Neural crest cell (in vitro differentiated cells): Measurements from ENCODE around the gene SLC25A30. TPM values are rescaled to one million over a fixed set of nuclear protein-coding genes. Genes with fewer than 3 reads are reported as not detected.
"Not testable (repeated sequence)": the region's sequence is repeated elsewhere in the genome, so short reads cannot be mapped to it uniquely, and the experiment has no call there.

Experiments
- DNase-seq: peaks from one replicate; pipeline ENCODE4 v3.0.0; 2021; ENCODE audit warnings: low read depth, mixed read lengths, low spot score
- H3K27ac Mint-ChIP-seq: one replicate; pipeline ENCODE4 v1.8.0; 2021; ENCODE audit warnings: mild to moderate bottlenecking, mixed read lengths; ENCODE audit not compliant: unreplicated experiment
- H3K27me3 Mint-ChIP-seq: 2 replicates; pipeline ENCODE4 v1.8.0; 2021; ENCODE audit warnings: low read depth, mild to moderate bottlenecking, mixed read lengths
- H3K36me3 Mint-ChIP-seq: 2 replicates; pipeline ENCODE4 v1.8.0; 2021; ENCODE audit warnings: low read depth, mild to moderate bottlenecking, mixed read lengths
- H3K4me1 Mint-ChIP-seq: 2 replicates; pipeline ENCODE4 v1.8.0; 2021; ENCODE audit warnings: mixed read lengths
- H3K4me3 Mint-ChIP-seq: one replicate; pipeline ENCODE4 v1.8.0; 2021; ENCODE audit warnings: mild to moderate bottlenecking, mixed read lengths
- H3K9me3 Mint-ChIP-seq: 2 replicates; pipeline ENCODE4 v1.8.0; 2021; ENCODE audit warnings: mixed read lengths
- CTCF ChIP-seq: fragments of 200-600 bp; sonication (generic); conservative IDR thresholded peaks from 2 replicates; pipeline ENCODE4 v1.5.0; 2021; ENCODE audit warnings: antibody characterized with exemption, mild to moderate bottlenecking
- total RNA-seq: library from RNA; stranded (reverse); gene quantifications from 2 replicates; pipeline ENCODE4 v1.2.1, GENCODE V29; 2021

The SLC25A30 gene
- total RNA-seq, 1 donor from 2014 or later, result 14.0 TPM

DNA sequence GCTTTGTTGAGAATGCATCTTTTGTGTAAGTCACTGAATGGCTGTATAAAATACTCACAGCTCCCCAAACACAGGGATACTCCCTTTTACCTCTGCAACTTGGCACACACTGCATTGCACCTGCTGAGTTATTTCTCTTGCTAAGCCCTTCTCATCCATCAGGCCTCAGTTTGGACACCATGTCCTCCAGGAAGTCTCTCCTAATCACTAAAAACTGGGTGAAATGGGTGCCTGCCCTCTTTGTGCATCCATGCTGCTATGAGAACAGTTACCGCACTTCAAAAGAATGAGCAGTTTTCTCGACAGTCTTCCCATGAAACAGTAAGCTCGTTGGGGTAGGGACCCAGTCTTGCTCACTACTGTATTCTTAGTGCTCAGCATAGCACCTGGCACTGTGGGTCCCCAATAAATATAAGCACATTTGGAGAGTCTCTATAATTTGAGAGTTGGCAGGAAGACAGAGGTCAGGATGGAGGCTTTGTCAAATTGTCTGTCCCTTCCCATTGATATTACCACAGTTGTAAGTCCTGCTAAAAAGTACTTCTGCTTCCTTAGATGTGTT lies 4.6 kb upstream of the SLC25A30 start:
- H3K27ac Mint-ChIP-seq, result no peak overlapping the region
- H3K27me3 Mint-ChIP-seq, result no peaks in the 10 kb centered on the region
- H3K9me3 Mint-ChIP-seq, result no peaks in the 10 kb centered on the region
- no peak for DNase-seq
- H3K36me3 Mint-ChIP-seq, result no peaks in the 10 kb centered on the region
- H3K4me3 Mint-ChIP-seq, result peak overlapping the region; percentile 63
- no peak for TF ChIP-seq CTCF
- peaks cover 4% of the 10 kb centered on the region for H3K4me1 Mint-ChIP-seq

GRCh38 chr13:45419945-45420344 lies 1.8 kb upstream of the SLC25A30 start:
- Mint-ChIP-seq H3K4me3 (peak overlapping the region; percentile 77), H3K4me1 (peaks cover 17% of the 10 kb centered on the region), H3K36me3 (no peaks in the 10 kb centered on the region), H3K27me3 (no peaks in the 10 kb centered on the region), H3K27ac (no peak overlapping the region), H3K9me3 (no peaks in the 10 kb centered on the region)
- TF ChIP-seq CTCF, result no peak
- no peak for DNase-seq

- H3K4me3 Mint-ChIP-seq, H3K27me3 Mint-ChIP-seq, H3K9me3 Mint-ChIP-seq, H3K27ac Mint-ChIP-seq, DNase-seq, H3K36me3 Mint-ChIP-seq: not testable (repeated sequence)
- H3K4me1 Mint-ChIP-seq, result peaks cover 21% of the 10 kb centered on the region
Observed at GRCh38 chr13:45419389-45419788, 1.2 kb upstream of the SLC25A30 start.

- H3K9me3 Mint-ChIP-seq, result no peaks in the 10 kb centered on the region
- TF ChIP-seq CTCF, result no peak
- no peak overlapping the region for H3K27ac Mint-ChIP-seq
- no peak for DNase-seq
- peak overlapping the region; percentile 94 for H3K4me3 Mint-ChIP-seq
- H3K4me1 Mint-ChIP-seq, result peaks cover 26% of the 10 kb centered on the region
- no peaks in the 10 kb centered on the region for H3K36me3 Mint-ChIP-seq
- H3K27me3 Mint-ChIP-seq, result no peaks in the 10 kb centered on the region
Observed at GRCh38 chr13:45416516-45417128, 1.6 kb downstream of the SLC25A30 start.

DNA sequence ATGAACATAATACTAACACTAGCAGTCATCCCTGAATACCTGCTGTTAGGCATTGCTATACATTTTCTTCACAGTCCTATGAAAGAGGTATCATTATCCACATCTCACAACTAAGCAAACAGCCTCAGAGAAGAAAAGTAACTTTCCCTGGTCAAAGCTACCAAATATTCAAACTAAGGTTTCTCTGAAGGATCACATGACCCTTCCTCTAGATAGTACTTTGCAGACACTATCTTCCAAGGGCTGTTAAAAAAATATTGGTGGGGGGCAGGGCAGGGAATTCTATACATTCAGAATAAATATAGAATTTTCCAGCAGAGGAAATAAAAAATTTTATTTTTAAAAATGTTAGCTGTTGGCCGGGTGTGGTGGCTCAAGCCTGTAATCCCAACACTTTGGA lies 3.1 kb downstream of the SLC25A30 start:
- H3K27ac Mint-ChIP-seq, result no peak overlapping the region
- DNase-seq, result no peak
- no peak for TF ChIP-seq CTCF
- H3K9me3 Mint-ChIP-seq, result no peaks in the 10 kb centered on the region
- H3K4me3 Mint-ChIP-seq, result peak overlapping the region; percentile 72
- H3K36me3 Mint-ChIP-seq, result peaks cover under 1% of the 10 kb centered on the region
- H3K4me1 Mint-ChIP-seq, result peaks cover 32% of the 10 kb centered on the region
- H3K27me3 Mint-ChIP-seq, result no peaks in the 10 kb centered on the region

DNA sequence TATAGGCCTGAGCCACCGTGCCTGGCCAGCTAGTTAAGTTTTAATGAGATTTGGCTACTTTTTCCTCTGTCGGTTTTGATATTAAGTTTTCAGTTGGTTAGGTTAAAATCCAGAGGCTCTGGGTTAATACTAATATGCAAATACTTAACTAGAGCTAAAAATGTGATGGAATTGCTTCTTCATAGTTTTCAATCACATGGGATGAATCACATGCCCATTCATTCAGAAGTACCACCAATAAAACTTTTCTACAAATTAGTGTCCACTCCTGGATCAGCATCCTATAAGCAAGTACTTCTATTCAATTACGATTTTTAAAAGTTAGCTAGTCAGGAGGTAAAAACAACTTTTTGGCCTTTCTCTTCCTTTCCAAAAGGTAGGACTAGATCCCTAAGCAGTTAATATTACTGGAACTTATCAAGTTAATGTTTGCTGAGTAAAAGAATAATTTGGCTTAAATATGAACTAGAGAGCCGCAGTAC lies 4.3 kb downstream of the SLC25A30 start:
- H3K27me3 Mint-ChIP-seq, result no peaks in the 10 kb centered on the region
- no peak for DNase-seq
- H3K4me1 Mint-ChIP-seq, result peaks cover 32% of the 10 kb centered on the region

More for the DNA sequence above, 4.3 kb downstream of the SLC25A30 start:
- Mint-ChIP-seq H3K4me3 (peak overlapping the region; percentile 9), H3K36me3 (peaks cover 2% of the 10 kb centered on the region), H3K9me3 (no peaks in the 10 kb centered on the region), H3K27ac (no peak overlapping the region)
- no peak for TF ChIP-seq CTCF
